ENCODE data around the gene MEIS2. TPM values are rescaled to one million over a fixed set of nuclear protein-coding genes. Genes with fewer than 3 reads are reported as not detected.

Gene MEIS2
- total RNA-seq, 2 donors from 2014 or later = 24.3 to 29.8 TPM

DNA sequence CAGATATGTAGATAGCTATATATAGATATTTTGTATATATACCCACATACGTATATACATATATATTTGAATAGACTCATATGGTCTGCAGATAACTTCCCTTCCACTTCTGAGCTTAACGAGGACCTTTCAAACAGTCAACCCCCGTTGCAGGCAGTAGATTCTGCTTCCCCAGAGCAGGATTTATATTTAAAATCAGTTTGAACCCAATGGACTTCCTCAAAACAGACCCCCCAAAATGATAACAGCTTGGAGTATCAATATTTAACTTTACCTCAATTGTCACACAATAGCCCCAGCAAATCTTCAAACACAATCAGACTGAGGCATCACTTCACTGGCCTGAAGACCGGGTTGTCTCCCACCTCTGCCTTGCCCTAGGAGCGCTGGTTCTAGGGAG, 218.3 kb downstream of the MEIS2 start:
- TF ChIP-seq, protein P1, sequence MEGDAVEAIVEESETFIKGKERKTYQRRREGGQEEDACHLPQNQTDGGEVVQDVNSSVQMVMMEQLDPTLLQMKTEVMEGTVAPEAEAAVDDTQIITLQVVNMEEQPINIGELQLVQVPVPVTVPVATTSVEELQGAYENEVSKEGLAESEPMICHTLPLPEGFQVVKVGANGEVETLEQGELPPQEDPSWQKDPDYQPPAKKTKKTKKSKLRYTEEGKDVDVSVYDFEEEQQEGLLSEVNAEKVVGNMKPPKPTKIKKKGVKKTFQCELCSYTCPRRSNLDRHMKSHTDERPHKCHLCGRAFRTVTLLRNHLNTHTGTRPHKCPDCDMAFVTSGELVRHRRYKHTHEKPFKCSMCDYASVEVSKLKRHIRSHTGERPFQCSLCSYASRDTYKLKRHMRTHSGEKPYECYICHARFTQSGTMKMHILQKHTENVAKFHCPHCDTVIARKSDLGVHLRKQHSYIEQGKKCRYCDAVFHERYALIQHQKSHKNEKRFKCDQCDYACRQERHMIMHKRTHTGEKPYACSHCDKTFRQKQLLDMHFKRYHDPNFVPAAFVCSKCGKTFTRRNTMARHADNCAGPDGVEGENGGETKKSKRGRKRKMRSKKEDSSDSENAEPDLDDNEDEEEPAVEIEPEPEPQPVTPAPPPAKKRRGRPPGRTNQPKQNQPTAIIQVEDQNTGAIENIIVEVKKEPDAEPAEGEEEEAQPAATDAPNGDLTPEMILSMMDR (IDR thresholded peaks at IDR 0.05) = no peak
- Histone ChIP-seq H3K27ac (no peak overlapping the region), H3K9me3 (no peaks in the 10 kb centered on the region), H3K4me1 (peaks cover 0 to 40% of the 10 kb centered on the region in 2 donors), H3K4me3 (no peak overlapping the region), H3K36me3 (no peaks in the 10 kb centered on the region), H3K27me3 (peaks cover 40 to 41% of the 10 kb centered on the region in 2 donors)
- DNase-seq (ENCODE audit: low spot score) = no peak

DNA sequence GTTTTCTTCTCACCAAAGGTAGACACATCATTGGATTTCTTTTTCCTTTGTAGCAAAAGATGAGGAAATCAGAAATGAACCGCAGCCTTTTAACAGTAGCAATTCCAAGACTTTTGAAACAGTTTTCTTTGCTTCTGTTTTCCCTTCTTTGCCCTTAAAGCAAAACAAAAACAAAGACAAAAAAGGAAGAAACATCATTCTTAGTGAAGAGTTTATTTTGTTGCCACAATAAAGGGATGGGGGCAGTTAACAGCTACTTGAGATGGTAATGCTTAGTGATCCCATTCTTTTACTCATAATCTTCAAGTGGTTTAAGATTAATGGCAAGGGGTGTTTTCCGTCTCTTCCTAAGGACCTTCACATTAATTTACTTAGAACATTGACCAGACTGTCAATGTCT, 218.8 kb downstream of the MEIS2 start:
- no peaks in the 10 kb centered on the region for H3K36me3 ChIP-seq
- no peak for DNase-seq (ENCODE audit: low spot score)
- H3K27me3 ChIP-seq = peaks cover 39 to 40% of the 10 kb centered on the region in 2 donors
- TF ChIP-seq, protein P1 (IDR thresholded peaks at IDR 0.05) = no peak
- no peak overlapping the region for H3K27ac ChIP-seq
- peaks cover 0 to 40% of the 10 kb centered on the region in 2 donors for H3K4me1 ChIP-seq
- no peak overlapping the region for H3K4me3 ChIP-seq
- H3K9me3 ChIP-seq = no peaks in the 10 kb centered on the region

DNA sequence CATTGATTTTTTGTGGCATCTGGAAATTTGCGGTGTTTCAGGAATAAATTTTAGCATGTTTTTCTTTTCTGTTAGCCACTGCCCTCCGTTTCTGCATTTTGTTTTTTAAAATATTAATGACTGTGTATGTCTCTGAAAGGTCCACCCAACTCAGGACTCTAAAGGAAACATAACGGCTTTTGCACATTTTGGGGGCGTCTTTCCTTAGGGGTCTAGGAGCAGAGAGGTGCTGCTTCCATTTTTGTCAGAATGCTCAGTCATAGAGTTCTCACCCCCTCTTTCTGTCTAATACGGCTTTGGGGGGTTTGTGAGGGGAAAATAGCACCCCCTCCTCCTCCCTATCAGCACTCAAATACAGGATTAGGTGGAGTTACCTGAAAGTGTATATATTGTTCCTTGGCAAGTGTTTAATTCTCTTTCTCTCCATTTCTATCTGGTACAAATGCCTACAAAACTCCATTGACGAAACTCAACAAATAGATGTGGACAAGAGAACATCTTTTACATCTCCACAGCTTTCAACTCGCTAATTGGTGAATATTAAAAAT, 219.4 kb downstream of the MEIS2 start:
- TF ChIP-seq, protein P1 (IDR thresholded peaks at IDR 0.05) = no peak
- Histone ChIP-seq H3K36me3 (no peaks in the 10 kb centered on the region), H3K9me3 (no peaks in the 10 kb centered on the region), H3K27me3 (peaks cover 39 to 40% of the 10 kb centered on the region in 2 donors), H3K4me3 (no peak overlapping the region), H3K27ac (no peak overlapping the region), H3K4me1 (peaks cover 0 to 40% of the 10 kb centered on the region in 2 donors)
- DNase-seq (ENCODE audit: low spot score) = no peak

DNA sequence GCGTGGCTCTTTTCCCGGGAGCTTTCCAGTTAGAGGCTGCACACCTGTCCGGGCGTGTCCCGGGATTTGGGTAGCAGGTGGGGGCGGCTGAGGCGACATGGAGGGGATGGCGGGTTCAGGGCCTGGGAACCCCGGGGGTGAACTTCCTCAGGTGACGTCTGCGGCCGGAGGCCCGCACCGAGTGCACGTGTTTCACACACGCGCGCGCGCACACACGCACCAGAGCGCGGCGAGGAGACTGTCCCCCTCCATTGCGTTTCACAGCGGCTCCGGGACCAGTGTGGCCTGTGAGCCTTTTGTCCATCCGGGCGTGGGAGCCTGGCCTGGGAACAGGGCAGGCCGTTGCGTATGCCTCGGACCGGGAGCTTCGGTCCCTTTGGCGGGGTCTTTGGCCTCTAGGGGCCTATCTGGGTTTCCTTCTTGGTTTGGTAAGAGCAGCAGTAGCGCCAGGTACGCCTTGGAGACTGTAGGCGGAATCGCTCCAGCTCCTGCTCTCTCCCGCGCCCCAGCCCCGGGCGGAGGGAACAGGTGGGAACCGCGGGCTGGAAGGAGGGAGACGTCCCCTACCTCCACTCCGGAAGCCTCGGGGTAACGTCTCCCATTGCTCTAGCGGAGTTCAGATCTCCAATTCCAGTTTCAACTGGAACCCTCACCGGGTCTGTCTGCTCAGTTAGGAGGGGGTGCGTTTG, 220.0 kb downstream of the MEIS2 start:
- H3K9me3 ChIP-seq = no peaks in the 10 kb centered on the region
- H3K27me3 ChIP-seq = peaks cover 39 to 40% of the 10 kb centered on the region in 2 donors
- H3K4me3 ChIP-seq = no peak overlapping the region
- TF ChIP-seq, protein P1 (IDR thresholded peaks at IDR 0.05) = no peak
- DNase-seq (ENCODE audit: low spot score) = no peak
- H3K4me1 ChIP-seq = peaks cover 0 to 40% of the 10 kb centered on the region in 2 donors
- no peak overlapping the region for H3K27ac ChIP-seq
- no peaks in the 10 kb centered on the region for H3K36me3 ChIP-seq

DNA sequence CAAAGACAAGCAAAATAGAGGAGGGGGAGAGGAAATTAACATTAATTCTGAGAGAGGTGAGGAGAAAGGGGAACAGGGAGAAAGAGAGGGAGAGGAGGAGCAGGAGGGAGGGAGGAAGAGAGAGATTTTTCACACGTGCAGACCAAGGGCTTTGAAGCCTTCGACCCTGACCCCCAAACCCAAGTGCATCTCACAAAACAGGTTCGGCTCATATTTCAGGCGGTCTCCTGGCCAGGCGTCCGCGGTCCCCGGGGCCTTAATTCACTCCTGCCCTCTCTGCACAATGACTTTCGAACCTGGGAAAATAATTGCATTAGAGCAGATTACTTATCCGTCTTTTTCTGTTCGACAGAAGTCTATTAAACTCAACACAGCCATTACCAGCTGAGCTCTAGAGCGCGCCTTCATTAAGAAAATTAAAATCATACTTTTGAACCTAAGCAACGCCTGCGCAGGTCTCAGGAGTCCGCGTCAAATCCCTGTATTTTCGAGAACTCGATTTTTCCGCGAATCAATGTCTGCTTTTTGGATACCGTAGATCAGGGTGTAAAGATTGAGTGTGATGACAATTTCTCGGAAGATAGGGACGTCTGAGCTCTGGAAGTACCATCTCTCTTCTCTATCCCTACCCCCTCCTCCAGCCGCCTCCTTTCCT, 220.7 kb downstream of the MEIS2 start:
- TF ChIP-seq, protein P1 (IDR thresholded peaks at IDR 0.05) = no peak
- no peak for DNase-seq (ENCODE audit: low spot score)
- no peak overlapping the region for H3K4me3 ChIP-seq
- H3K27ac ChIP-seq = no peak overlapping the region
- H3K4me1 ChIP-seq = peaks cover 0 to 40% of the 10 kb centered on the region in 2 donors
- H3K27me3 ChIP-seq = peaks cover 39 to 40% of the 10 kb centered on the region in 2 donors
- H3K9me3 ChIP-seq = no peaks in the 10 kb centered on the region
- no peaks in the 10 kb centered on the region for H3K36me3 ChIP-seq
